Keratinocyte (primary cell): ENCODE measurements around the gene ST8SIA5.

Experiments used
- CTCF ChIP-seq, 3 experiments: IDR thresholded peaks in 1 of 3; conservative IDR thresholded peaks in 1 of 3; optimal IDR thresholded peaks in 1 of 3; 2 replicates in 2 of 3; 3 replicates in 1 of 3; pipeline versions ENCODE3 to v1.5.1; 2011; ENCODE audit warnings: low read length in 3 of 3, mild to moderate bottlenecking in 3 of 3, moderate library complexity in 2 of 3, control low read depth in 1 of 3, inconsistent platforms in 1 of 3; ENCODE audit not compliant: insufficient read depth in 2 of 3; ENCODE audit errors: extremely low read depth in 1 of 3
- EZH2 ChIP-seq: IDR thresholded peaks from one replicate; pipeline ENCODE4 v1.6.1; 2012; ENCODE audit warnings: inconsistent platforms, mild to moderate bottlenecking, low read length, moderate library complexity

GRCh38 chr18:46728219-46728930 lies 28.5 kb downstream of the ST8SIA5 start:
- TF ChIP-seq CTCF (optimal IDR thresholded peaks at IDR 0.05 in 1 of 3, IDR thresholded peaks at IDR 0.05 in 1 of 3, conservative IDR thresholded peaks at IDR 0.05 in 1 of 3; ENCODE audit: extremely low read depth in 1 of 3, insufficient read depth in 2 of 3, low read length in 3 of 3) (no peak), EZH2 (no peak)
